Measurements from ENCODE around the gene ST6GAL1. TPM values are rescaled to one million over a fixed set of nuclear protein-coding genes. Genes with fewer than 3 reads are reported as not detected.

Gene ST6GAL1
- total and polyA plus RNA-seq, 2 of the 13 experiments (the other 11 are each of a cell fraction or from before 2014, with no cell fraction given) = 79.9 to 164 TPM

DNA sequence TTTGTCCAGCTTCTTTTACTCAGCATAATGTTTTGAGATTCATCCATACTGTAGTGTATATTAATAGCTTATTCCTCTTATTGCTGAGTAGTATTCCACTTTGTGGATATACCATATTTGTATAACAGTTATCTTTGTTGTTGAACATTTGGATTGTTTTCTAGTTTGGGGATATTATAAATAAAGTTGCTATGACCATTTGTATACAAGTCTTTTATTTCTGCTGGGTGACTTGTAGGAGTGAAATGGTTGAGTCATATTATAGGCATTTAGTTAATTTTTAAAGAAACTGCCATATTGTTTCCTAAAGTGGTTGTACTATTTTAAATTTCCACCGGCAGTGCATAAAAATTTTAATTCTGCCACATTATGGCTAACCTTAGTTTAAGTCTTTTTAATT, 155.6 kb downstream of the ST6GAL1 start:
- 41% methylated on average over 1 of the region's 1 CpG for WGBS (ENCODE audit: low lambda C conversion rate)
- no peaks in the 10 kb centered on the region for H3K36me3 ChIP-seq (replicated peaks in 1 of 2; ENCODE audit: control insufficient read depth in 1 of 2, insufficient read depth in 2 of 2, low read length in 2 of 2)
- CTCF ChIA-PET (ENCODE audit: low intra/inter-chr PET ratio, low total read pairs) = no interaction called here
- no peaks in the 10 kb centered on the region for H3K79me2 ChIP-seq (ENCODE audit: insufficient read depth, low read length)
- no peaks in the 10 kb centered on the region; the same call in 1 of the 2 replicates for H3K9me3 ChIP-seq (ENCODE audit: low read length)
- no peak overlapping the region for H3K27ac ChIP-seq (ENCODE audit: extremely low read length, insufficient read depth, low read length)
- BruUV-seq (replicated peaks) = no TSS peak
- no peak for FAIRE-seq
- no peaks in the 10 kb centered on the region for H4K20me1 ChIP-seq (ENCODE audit: insufficient read depth, low read length)
- no peak for DNase-seq (ENCODE audit: low spot score)
- POLR2A ChIA-PET = interaction anchor here (3.0 kb wide), 1 partner anchor 46 kb away, joined by 16 read pairs; no protein-coding TSS in a partner anchor
- H3K4me3 ChIP-seq (replicated peaks in 1 of 3; ENCODE audit: insufficient read depth in 1 of 3, low read depth in 2 of 3, low read length in 3 of 3) = no peak overlapping the region
- H3K9ac ChIP-seq (ENCODE audit: insufficient read depth, low read depth, low read length) = no peak overlapping the region
- in situ Hi-C loops (cut with HindIII; ENCODE audit: extremely low pct_ligation_motif_present, low pct_unique_long_range_greater_than_20kb) (no loop called here), intact Hi-C loops (cut with micrococcal nuclease; ENCODE audit: unreplicated experiment) (no loop called here)
- TF ChIP-seq FOXK1 (CRISPR knock-in tag; IDR thresholded peaks at IDR 0.05; ENCODE audit: borderline replicate concordance, low read depth) (no peak), ZNF878 (CRISPR knock-in tag; IDR thresholded peaks at IDR 0.05) (no peak), NFKB2 (CRISPR knock-in tag; IDR thresholded peaks at IDR 0.05; ENCODE audit: borderline replicate concordance) (no peak)
- TF ChIP-seq, protein P1, sequence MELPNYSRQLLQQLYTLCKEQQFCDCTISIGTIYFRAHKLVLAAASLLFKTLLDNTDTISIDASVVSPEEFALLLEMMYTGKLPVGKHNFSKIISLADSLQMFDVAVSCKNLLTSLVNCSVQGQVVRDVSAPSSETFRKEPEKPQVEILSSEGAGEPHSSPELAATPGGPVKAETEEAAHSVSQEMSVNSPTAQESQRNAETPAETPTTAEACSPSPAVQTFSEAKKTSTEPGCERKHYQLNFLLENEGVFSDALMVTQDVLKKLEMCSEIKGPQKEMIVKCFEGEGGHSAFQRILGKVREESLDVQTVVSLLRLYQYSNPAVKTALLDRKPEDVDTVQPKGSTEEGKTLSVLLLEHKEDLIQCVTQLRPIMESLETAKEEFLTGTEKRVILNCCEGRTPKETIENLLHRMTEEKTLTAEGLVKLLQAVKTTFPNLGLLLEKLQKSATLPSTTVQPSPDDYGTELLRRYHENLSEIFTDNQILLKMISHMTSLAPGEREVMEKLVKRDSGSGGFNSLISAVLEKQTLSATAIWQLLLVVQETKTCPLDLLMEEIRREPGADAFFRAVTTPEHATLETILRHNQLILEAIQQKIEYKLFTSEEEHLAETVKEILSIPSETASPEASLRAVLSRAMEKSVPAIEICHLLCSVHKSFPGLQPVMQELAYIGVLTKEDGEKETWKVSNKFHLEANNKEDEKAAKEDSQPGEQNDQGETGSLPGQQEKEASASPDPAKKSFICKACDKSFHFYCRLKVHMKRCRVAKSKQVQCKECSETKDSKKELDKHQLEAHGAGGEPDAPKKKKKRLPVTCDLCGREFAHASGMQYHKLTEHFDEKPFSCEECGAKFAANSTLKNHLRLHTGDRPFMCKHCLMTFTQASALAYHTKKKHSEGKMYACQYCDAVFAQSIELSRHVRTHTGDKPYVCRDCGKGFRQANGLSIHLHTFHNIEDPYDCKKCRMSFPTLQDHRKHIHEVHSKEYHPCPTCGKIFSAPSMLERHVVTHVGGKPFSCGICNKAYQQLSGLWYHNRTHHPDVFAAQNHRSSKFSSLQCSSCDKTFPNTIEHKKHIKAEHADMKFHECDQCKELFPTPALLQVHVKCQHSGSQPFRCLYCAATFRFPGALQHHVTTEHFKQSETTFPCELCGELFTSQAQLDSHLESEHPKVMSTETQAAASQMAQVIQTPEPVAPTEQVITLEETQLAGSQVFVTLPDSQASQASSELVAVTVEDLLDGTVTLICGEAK (IDR thresholded peaks at IDR 0.05) = peak; percentile 66
- TF ChIP-seq, protein P1 (CRISPR knock-in tag; IDR thresholded peaks at IDR 0.05) = no peak
- H3K4me1 ChIP-seq (ENCODE audit: insufficient read depth, low read length) = peaks cover 39% of the 10 kb centered on the region
- H3K4me2 ChIP-seq (ENCODE audit: low read depth, low read length) = no peak overlapping the region
- H2AFZ ChIP-seq (ENCODE audit: low read length) = no peak overlapping the region
- H3K27me3 ChIP-seq (ENCODE audit: control insufficient read depth in 1 of 2, insufficient read depth in 2 of 2, low read length in 2 of 2) = no peaks in the 10 kb centered on the region
- ATAC-seq = no peak

Data from HepG2 (cell line).